Measurements from ENCODE around the gene SNRPA.

- TF ChIP-seq GATA2 (IDR thresholded peaks at IDR 0.05; ENCODE audit: low read depth, low read length) (no peak), GATA3 (IDR thresholded peaks at IDR 0.05; ENCODE audit: low read depth, low read length) (no peak)
These were observed 14.3 kb upstream of the SNRPA start for GRCh38 chr19:40736661-40737060.

Measured in SH-SY5Y (cell line).